ELR (cell line): Measurements from ENCODE around the gene RAB35.

ENCODE experiments used
- DNase-seq: peaks from one replicate; pipeline ENCODE4 v3.0.0-alpha.2; 2015; ENCODE audit warnings: low read depth

Gene RAB35

GRCh38 chr12:120132863-120133385, 16.4 kb upstream of the RAB35 start:
- DNase-seq, result no peak

GRCh38 chr12:120132054-120132836, 15.7 kb upstream of the RAB35 start:
- DNase-seq, result no peak

DNA sequence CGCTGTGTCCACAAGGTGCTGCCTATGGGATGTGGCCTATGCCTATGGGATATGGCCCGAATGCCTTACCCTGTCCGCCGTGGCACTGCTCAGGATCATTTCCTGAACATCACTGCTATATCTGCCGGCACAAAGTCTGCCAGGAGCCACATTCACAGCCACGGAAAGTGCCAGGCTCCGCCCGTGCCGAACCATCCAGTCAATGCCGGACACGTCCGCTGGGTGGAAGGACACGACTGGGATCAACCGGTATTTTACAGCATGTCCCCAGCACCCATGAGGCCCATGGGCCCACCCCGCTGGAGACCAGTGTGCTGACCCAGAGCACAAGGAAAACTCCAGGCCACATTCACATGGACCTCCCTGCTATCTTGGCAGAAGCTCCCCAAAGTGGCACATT, 14.6 kb upstream of the RAB35 start:
- DNase-seq, result no peak

- DNase-seq, result no peak
Observed at GRCh38 chr12:120130011-120130410, 13.5 kb upstream of the RAB35 start.

DNA sequence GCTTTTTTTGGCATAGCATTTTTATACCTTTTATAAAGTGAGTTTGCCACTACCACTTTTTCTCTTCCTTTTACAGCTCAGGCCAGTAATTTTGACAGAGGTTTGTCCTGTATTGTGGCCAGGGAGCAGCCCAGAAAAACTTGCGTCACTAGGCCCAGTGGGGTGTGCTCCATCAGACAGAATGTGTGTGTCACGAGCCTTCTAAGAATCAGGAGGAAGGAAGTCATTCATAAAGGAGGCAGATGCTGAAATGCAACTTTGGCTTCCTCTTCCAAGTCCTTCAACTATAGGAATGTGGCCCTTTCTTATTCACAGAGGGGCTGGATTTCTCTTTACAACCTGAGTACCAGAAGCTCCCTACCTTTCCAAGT, 10.1 kb upstream of the RAB35 start:
- DNase-seq, result no peak

DNA sequence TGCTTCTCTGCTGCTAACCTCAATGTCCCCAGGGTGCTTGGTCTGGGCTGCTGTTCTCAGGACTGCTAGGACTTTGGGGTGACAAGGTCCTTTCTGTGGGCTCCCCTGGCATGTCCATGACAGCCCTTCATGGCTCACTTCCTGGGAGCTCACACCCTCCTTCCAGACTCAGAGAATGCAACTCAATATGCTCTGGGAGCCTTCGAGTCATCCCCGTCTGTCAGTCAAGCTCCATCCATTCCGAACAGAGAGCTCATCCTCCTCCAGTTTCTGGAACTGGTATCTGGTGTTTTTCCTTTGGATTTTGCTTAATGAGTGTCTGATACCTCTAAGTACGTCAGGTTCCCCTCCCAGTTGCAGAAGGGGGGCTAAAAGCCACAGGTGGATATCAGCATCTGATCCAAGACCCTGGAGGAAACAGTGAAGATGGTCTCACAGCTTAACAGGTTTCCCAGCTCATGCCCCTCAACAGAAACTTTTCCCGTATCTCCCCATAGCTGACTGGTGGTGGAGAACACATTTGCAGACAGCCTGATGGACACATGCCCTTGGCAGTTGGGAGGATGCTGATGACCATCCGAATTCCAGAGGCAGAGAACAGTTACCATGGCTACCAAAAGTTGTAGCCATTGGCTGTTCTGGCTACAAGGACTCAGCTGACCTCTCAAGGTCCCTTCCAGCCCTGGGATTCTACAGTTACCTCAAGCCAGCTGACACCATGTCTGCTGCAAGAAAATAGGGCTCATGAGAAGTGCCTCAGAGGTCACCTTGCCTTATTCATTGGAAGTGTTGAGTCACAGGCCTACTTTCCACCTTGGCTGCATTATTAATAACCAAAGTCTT, 9.5 kb upstream of the RAB35 start:
- DNase-seq, result peak; percentile 45

- no peak for DNase-seq
Observed at GRCh38 chr12:120125029-120125428, 8.5 kb upstream of the RAB35 start.

GRCh38 chr12:120121766-120122293, 5.3 kb upstream of the RAB35 start:
- DNase-seq, result no peak

DNA sequence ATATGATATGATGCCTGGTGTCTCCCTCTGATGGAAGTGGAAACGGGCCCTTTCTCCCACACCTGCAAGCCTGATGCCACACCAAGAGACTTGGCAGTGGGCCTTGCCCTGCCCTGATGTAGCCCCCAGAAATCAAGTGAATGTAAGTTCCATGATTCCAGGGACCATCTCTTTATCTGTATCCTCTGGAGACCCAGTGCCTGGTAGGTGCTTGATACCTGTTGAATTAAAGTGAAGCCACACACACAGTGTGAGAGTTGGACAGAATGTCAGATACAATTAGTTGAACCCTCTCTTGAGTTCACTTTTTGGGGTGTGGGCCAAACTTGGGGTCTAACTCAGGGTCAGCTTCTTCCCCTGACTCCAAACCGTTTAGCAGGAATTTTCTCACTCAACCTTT, 4.8 kb upstream of the RAB35 start:
- DNase-seq, result no peak

GRCh38 chr12:120119271-120119973, 2.9 kb upstream of the RAB35 start:
- DNase-seq, result peak; percentile 69

DNA sequence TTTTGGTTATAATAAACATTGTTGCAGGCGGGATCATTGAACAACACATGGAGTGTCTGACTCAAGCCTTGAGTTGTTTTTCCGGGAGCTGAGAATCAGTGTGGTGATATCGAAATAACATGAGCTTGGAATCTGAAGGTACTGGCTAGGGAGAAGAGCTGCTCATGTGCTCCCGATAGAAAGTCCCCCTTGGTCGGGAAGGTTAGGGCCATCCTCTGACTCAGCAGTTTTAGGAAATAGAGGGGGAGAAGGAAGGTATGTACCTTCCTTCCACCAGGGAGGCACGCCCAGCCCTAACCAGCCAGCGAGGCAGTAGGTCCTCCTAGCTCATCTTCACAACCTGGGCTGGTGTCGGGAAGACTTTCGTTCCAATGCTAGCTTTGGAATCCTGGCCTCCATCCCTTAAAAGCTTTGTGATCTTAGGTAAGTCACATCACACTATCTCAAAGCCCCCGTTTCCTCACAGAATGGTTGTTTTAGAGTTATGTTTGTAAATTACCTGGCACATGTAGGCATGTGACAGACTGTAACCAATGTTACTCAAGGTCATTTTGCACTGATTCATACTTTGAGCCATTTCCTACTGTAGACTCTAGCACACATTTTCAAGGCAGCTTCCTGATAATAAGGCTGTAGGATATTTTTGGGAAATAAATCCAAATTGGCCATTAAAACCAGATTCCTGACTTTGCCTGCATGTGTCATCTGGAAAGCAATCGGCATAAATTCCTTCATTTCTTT, 1.9 kb upstream of the RAB35 start:
- DNase-seq, result peak; percentile 75

DNA sequence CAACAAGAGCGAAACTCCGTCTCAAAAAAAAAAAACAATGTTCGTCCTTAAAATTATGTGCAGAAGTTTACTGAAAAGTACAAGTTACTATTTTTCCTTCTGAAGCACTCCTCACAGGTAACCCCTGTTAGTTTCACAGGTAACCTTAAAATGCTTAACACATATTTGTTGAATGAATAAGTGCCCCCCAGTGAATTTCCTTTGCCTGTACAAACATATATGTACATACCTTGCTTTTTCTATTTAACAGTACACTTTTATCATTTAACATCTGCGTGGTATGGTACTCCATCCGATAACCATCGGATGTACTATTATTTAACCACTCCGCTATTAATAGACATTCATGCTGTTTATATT, 1.4 kb upstream of the RAB35 start:
- DNase-seq, result no peak

DNA sequence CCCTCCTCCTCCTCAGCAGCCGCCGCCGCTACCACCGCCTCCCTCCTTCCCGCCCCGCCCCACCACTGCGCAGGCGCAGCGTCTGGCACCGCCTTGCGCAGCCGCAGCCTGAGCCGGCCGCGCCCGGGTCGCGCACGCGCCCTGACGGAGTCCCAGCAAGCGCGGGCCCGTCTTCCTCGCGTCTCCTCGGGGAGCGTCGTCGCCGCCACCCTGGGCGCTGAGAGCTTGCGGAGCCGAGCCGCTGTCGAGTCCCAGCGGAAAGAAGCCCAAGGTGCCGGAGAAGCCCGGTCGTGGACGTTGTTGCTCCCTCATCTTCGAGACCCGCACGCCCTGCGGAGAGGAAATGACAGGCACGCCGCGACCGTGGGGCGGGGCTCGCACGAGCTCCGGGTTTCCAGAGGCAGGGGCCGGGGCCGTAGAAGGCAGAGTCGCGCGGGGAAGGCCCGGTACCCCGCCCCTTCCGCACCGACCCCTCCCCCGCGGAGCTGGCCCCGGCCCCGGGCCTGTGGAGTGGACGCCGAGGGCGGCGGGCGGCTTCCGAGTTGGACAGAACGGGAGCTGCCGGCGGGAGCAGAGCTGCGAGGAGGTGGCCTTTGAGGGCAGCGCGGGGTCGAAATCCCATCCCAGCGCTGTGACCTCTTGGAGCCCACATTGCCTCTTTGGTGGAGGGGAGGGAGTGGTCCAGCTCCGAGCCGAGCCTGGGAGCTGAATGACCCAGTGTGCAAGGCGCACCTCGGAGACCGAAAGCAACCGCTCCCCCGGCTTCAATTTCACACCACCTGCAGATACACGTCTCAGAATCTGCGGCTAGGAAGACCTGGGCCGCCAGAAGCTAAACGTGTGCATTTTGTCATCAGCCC, 469 bp upstream of the RAB35 start:
- DNase-seq, result peak; percentile 93

- DNase-seq, result peak; percentile 74
Observed at GRCh38 chr12:120115692-120116440, 687 bp downstream of the RAB35 start.

- no peak for DNase-seq
Observed at GRCh38 chr12:120115066-120115465, 1.5 kb downstream of the RAB35 start.

GRCh38 chr12:120110550-120111501, 5.7 kb downstream of the RAB35 start:
- DNase-seq, result no peak

DNA sequence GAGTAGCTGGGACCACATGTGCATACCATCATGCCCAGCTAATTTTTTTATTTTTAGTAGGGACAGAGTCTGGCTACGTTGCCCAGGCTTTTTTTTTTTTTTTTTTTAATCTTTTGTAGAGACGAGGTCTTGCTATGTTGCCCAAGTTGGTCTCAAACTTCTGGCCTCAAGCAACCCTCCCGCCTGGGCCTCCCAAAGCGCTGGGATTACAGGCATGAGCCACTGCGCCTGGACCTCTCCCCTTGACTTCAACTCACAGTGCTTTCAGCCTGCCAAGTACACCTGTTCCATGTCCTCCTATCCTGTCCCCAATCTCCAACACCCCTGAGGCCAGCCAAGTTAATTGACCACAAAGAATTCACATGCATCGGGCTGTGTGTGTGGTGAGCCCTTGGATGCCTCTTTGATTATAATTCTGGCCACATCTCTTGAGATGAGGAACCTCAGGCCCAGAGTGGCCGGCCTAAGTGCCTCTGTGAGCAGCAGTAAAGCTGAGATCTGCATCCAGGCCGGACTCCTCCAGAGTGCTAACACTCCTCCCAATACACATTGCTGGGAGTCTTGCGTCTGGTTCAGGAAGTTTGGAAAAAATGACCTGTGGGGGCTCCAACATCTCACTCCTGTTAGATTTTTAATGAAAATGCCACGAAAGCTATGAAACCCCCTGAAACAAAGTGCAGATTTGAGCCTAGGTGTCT, 6.8 kb downstream of the RAB35 start:
- no peak for DNase-seq

- no peak for DNase-seq
Observed at GRCh38 chr12:120106151-120106550, 10.4 kb downstream of the RAB35 start.
